HG03159 (cell line): ENCODE measurements around the gene RPS5.
"Not testable (repeated sequence)": the region's sequence is repeated elsewhere in the genome, so short reads cannot be mapped to it uniquely, and the experiment has no call there.

Source experiments
- ATAC-seq: cut with Tn5 transposase; IDR thresholded peaks from one replicate; pipeline ENCODE4 v1.9.1; 2021; ENCODE audit warnings: mild to moderate bottlenecking, moderate library complexity; ENCODE audit not compliant: unreplicated experiment

The RPS5 gene

DNA sequence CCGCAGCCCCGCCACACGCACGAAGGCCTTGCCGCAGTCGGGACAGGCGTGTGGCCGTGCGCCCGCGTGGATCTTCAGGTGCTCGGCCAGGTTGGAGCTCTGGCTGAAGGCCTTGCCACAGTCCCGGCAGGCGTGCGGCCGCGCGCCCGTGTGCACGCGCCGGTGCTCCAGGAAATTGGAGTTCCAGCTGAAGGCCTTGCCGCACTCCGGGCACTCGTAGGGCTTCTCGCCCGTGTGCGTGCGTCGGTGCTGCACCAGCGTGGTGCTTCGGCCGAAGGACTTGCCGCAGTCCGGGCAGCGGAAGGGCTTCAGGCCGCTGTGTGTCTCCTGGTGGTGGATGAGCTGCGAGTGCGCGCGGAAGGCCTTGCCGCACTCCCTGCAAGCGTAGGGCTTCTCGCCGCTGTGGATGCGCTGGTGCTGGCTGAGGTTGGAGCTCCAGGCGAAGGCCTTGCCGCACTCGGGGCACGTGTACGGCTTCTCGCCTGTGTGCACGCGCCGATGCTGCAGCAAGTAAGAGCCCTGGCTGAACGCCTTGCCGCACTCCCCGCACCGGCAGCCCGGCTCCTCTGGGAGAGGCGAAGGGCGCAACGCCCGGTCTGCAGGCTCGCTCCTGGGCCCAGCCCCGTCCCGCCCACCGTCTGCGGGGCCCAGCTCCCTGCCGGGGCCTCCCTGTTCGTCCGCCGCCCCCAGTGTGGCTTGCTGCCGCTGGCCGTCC lies 30.1 kb upstream of the RPS5 start:
- no peak for ATAC-seq

DNA sequence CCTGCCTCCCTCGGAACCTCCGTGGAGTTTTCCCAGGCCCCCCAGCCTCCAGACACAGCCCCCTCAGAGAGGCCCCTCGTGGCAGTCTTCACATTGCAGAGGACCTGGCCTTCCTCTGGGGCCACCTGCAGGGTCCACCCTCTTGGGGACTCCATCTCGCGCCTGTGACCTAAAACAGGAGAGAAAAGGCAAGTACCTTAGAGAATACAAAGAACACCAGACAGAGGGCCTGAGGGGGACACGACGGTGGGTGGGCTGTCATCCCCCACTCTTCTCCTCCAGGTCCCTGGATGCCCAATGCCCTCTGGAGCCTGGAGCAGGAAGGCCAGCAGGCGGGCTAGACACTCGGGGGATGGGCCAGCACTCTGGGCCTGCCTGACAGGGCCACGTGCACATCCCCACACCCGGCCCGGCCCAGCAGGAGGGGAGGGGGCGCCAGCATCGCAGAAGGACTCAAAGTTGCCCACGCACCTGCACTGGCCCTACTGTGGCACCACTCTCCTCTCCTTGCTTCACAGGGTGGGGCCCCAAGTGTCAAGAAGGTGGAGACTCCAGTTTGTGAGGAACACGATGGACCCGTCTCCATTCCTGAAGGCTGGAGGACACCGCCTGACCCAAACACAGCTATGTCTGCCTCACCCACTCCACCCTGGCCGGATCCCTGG lies 29.5 kb upstream of the RPS5 start:
- ATAC-seq: no peak

GRCh38 chr19:58361900-58362271 lies 25.2 kb upstream of the RPS5 start:
- ATAC-seq: peak; percentile 9

DNA sequence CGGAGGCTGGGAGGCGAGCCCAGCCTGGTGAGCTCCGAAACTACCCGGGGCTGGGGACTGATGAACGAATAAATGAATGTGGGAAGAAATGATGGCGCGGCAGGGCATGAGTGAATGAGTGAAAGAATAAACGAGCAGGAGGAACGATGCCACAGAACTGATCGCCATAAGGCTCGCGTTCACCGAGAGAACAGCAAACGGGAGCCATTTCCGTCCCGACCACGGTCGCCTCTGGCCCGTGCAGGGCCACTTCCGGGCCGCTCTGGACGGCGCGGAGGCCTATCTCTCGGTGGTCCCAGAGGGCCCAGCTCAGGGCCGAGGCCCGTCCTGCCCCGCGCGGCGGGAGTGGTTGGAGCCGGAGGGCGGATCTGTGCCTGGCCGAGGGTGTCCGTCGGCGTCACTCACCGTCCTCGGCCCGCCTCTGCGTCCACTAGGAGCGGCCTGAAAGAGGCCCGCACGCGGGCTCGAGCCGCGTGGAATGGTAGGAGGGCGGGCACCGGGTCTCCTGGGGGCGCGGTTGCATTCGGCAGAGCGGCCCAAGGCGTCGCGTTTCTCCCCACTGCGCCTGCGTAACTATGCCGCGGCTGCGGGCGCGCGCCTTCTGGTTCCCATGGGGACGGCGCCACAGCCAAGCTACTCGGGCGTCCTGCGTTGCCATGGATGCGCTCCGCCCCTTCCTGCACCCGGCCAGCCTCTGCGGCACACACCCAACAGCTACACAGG lies 24.6 kb upstream of the RPS5 start, which contains the start of gene ZNF497:
ZNF497 (minus strand) TSS at position 480 of the 723 bp plus-strand sequence. CDS start 5,116 bp downstream, outside the sequence.
- peak; percentile 86 for ATAC-seq

DNA sequence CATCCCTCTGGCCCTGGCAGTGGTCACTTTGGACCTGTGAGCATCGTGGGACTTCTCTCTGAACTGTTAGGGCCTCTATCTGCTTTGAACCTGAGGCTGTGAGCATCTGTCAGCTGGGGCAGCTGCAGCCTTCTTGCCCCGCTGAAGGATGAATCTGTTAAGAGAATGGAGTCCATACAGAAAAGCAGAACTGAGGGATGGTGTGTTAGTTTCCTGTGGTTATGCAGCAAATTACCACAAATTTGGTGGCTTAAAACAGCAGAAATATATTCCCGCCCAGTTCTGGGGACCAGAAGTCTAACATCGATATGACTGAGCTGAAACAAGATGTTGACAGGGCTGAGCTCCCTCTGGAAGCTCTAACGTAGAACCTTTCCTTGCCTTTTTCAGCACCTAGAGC lies 22.9 kb upstream of the RPS5 start:
- no peak for ATAC-seq

- ATAC-seq: no peak
These were observed 20.3 kb upstream of the RPS5 start for GRCh38 chr19:58366585-58367430.

DNA sequence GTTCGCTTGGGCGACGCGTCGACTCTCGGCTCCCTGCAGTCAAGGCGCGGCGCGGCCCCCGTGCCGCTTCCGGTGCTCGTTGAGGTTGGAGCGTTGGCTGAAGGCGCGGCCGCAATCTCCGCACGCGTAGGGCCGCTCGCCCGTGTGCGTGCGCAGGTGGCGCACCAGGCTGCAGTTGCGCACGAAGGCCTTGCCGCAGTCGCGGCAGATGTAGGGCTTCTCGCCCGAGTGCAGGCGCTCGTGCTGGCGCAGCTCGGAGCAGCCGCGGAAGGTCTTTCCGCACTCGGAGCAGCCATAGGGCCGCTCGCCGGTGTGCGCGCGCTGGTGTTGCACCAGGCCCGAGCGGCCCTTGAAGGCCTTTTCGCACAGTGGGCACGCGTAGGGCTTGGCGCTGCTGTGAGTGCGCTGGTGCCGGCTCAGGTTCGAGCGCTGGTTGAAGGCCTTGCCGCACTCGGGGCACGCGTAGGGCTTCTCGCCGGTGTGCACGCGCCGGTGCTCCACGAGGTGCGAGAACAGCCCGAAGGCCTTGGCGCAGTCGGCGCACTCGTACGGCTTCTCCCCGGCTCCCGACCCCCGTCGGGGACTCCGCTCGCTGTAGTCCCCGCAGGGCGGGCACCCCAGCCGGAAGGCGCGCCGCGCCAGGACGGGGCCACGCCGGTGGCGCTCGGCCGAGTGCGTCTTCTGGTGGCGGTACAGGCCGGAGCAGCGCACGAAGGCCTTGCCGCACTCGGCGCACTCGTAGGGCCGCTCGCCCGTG lies 19.2 kb upstream of the RPS5 start:
- no peak for ATAC-seq

DNA sequence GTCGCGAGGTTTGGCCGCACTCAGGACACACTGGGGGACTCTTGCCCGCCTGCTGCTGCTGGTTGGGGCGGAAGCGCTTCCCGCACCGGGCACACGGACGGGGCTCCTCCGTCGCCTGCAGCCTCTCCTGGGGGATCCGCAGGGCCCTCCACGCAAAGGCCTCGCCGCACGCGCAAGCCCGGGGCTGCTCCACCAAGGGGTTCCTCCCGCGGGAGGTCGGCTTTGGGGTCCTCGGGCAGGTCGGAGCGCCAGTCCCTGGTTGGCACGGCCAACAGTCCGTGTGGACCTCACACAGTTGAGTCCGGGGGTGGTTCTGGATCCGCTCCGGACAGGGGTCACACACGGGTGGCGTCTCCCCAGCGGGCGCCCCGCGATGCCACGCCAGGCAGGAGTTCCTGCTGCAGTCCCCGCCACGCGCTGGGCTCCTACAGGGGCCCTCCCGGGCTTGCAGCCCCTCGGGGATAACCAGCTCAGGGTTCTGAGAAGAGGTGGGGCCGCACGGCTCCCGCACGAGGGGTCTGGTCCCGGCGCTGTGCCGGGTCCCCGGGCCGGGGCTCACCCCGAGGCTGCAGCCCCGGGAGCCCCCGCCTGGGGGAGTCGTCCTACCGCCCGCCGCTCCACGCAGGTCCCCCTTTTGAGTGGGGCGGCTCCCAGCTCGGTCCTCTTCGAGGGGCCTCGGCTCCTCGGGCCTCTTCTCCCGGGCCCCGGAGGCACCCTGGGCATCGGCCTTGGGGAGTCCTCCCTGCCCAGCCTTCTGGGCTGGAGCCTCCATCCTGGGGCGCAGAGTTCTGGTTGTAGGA lies 18.3 kb upstream of the RPS5 start:
- ATAC-seq: no peak

- no peak for ATAC-seq
These were observed 14.5 kb upstream of the RPS5 start for GRCh38 chr19:58372311-58373133.

DNA sequence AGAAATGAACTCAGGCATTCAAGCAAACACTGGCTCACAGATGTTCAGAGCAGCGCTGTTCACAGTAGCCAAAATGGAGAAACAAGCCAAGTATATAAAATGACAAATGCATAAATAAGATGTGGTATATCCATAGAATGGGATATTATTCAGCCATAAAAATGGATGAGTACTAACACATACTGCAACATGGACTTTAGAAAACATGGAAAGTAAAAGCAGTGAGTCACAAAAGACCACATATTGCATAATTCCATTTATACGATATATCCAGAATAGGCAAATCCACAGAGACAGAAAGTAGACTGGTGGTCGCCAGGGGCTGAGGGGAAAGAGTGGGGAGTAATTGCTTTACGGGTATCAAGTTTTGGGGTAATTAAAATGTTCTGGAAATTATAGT lies 12.9 kb upstream of the RPS5 start:
- no peak for ATAC-seq

DNA sequence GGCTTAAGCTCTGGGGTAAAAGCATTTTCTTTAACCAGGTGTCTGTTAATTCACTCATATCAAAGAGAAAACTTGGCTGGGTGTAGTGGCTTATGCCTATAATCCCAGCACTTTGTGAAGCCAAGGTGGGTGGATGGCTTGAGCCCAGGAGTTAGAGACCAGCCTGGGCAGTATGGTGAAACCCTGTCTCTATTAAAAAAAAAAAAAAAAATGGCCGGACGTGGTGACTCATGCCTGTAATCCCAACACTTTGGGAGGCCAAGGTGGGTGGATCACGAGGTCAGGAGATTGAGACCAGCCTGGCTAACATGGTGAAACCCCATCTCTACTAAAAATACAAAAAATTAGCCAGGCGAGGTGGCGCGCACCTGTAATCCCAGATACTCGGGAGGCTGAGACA lies 10.3 kb upstream of the RPS5 start:
- not testable (repeated sequence) for ATAC-seq

DNA sequence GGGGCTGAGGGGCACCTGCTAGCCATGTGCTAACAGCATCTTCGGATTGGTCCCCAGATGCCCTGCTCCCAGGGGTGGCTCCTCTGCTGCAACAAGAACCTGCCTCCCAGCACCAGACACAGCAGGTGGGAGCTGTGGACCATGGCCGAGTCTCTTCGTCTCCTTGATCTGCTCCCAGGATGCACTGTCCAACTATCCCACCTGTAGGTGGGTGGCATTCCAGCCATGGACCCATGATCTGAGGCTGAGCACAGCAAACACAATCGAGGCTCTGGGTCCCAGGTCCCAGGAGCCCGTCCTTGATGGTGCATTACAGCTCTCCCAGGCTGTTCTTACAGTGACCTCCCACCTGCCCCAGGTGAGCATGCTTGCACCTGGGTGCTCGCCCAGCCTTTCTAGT lies 7.8 kb upstream of the RPS5 start:
- ATAC-seq: no peak

DNA sequence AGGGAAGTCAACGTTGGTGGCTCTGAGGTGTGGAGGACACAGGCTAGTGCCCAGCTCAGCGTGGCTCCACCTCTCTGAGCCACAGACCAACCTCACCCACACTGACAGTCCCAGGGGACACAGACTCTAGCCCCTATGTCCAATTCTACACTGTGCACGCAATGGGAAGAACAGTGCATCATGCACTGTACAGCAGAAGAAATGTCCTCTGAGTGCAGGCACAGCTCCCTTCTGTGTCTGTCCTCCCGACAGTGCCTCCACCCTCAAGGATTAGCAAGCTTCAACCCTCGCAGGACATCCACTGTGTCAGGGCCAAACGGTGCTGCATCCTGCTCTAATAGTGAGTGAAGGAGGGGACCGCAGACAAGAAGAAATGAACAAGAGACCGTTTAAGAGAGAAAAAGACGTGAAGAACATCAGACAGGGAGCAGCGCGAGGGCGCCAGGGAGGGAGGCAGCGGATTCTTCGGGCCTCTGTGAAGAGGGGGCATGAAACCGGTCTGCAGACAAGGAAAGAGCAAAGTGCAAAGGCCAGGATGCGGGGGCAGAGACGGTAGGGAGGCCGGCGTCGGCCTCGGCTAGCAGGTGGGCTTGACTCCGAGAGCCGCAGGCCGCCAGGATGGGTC lies 6.9 kb upstream of the RPS5 start:
- no peak for ATAC-seq

- ATAC-seq: peak; percentile 81
These were observed 6.2 kb upstream of the RPS5 start, which contains the start of gene ZNF837 for GRCh38 chr19:58380662-58381459. TSS of gene ZNF837 (minus strand) at chr19:58381030. CDS start at chr19:58369332, 11,698 bp downstream.

- no peak for ATAC-seq
These were observed 5.4 kb upstream of the RPS5 start for GRCh38 chr19:58381460-58382212.

GRCh38 chr19:58382997-58383603 lies 4.0 kb upstream of the RPS5 start:
- no peak for ATAC-seq
